ENCODE results near the gene HADHA.

The HADHA gene

GRCh38 chr2:26185304-26185928, 59.0 kb downstream of the HADHA start:
- H3K27ac ChIP-seq (ENCODE audit: low read depth, low read length) = peak overlapping the region; percentile 15; the same call in 1 of the 2 replicates
- peaks cover 11% of the 10 kb centered on the region for H3K79me2 ChIP-seq (ENCODE audit: control insufficient read depth, insufficient read depth, low read length, unreplicated experiment)
- no peaks in the 10 kb centered on the region for H3K36me3 ChIP-seq (ENCODE audit: insufficient read depth, low read length)
- peak overlapping the region; percentile 97 for H2AFZ ChIP-seq (ENCODE audit: low read length, unreplicated experiment)
- peaks cover 10% of the 10 kb centered on the region for H3K4me1 ChIP-seq (ENCODE audit: control insufficient read depth, insufficient read depth, low read length, unreplicated experiment)
- peak overlapping the region; percentile 95 for H3K4me3 ChIP-seq (ENCODE audit: low read depth, low read length)
- H3K27me3 ChIP-seq (ENCODE audit: insufficient read depth, low read length) = no peaks in the 10 kb centered on the region

GRCh38 chr2:26184555-26185303, 59.7 kb downstream of the HADHA start:
- Histone ChIP-seq H3K27ac (ENCODE audit: low read depth, low read length) (peak overlapping the region; percentile 15; the same call in 1 of the 2 replicates), H3K4me1 (ENCODE audit: control insufficient read depth, insufficient read depth, low read length, unreplicated experiment) (peaks cover 10% of the 10 kb centered on the region), H3K4me3 (ENCODE audit: low read depth, low read length) (peak overlapping the region; percentile 95), H3K27me3 (ENCODE audit: insufficient read depth, low read length) (no peaks in the 10 kb centered on the region), H3K36me3 (ENCODE audit: insufficient read depth, low read length) (no peaks in the 10 kb centered on the region), H3K79me2 (ENCODE audit: control insufficient read depth, insufficient read depth, low read length, unreplicated experiment) (peaks cover 11% of the 10 kb centered on the region), H2AFZ (ENCODE audit: low read length, unreplicated experiment) (peak overlapping the region; percentile 97)

- H3K4me1 ChIP-seq (ENCODE audit: control insufficient read depth, insufficient read depth, low read length, unreplicated experiment) = peaks cover 10% of the 10 kb centered on the region
- H3K27ac ChIP-seq (ENCODE audit: low read depth, low read length) = no peak overlapping the region
- peak overlapping the region; percentile 84 for H2AFZ ChIP-seq (ENCODE audit: low read length, unreplicated experiment)
- peaks cover 11% of the 10 kb centered on the region for H3K79me2 ChIP-seq (ENCODE audit: control insufficient read depth, insufficient read depth, low read length, unreplicated experiment)
- H3K36me3 ChIP-seq (ENCODE audit: insufficient read depth, low read length) = no peaks in the 10 kb centered on the region
- H3K27me3 ChIP-seq (ENCODE audit: insufficient read depth, low read length) = no peaks in the 10 kb centered on the region
- peak overlapping the region; percentile 95 for H3K4me3 ChIP-seq (ENCODE audit: low read depth, low read length)
Observed at GRCh38 chr2:26184121-26184520, 60.3 kb downstream of the HADHA start.

- no peak overlapping the region for H3K4me3 ChIP-seq (ENCODE audit: low read depth, low read length)
- H3K27me3 ChIP-seq (ENCODE audit: insufficient read depth, low read length) = no peaks in the 10 kb centered on the region
- peaks cover 11% of the 10 kb centered on the region for H3K79me2 ChIP-seq (ENCODE audit: control insufficient read depth, insufficient read depth, low read length, unreplicated experiment)
- H3K27ac ChIP-seq (ENCODE audit: low read depth, low read length) = no peak overlapping the region
- H3K36me3 ChIP-seq (ENCODE audit: insufficient read depth, low read length) = no peaks in the 10 kb centered on the region
- H3K4me1 ChIP-seq (ENCODE audit: control insufficient read depth, insufficient read depth, low read length, unreplicated experiment) = peaks cover 10% of the 10 kb centered on the region
- H2AFZ ChIP-seq (ENCODE audit: low read length, unreplicated experiment) = no peak overlapping the region
Observed at GRCh38 chr2:26182887-26183630, 61.4 kb downstream of the HADHA start.

GRCh38 chr2:26182441-26182840, 62.0 kb downstream of the HADHA start:
- H3K4me3 ChIP-seq (ENCODE audit: low read depth, low read length) = no peak overlapping the region
- no peaks in the 10 kb centered on the region for H3K27me3 ChIP-seq (ENCODE audit: insufficient read depth, low read length)
- peaks cover 11% of the 10 kb centered on the region for H3K79me2 ChIP-seq (ENCODE audit: control insufficient read depth, insufficient read depth, low read length, unreplicated experiment)
- no peak overlapping the region for H2AFZ ChIP-seq (ENCODE audit: low read length, unreplicated experiment)
- H3K27ac ChIP-seq (ENCODE audit: low read depth, low read length) = no peak overlapping the region
- H3K4me1 ChIP-seq (ENCODE audit: control insufficient read depth, insufficient read depth, low read length, unreplicated experiment) = peaks cover 10% of the 10 kb centered on the region
- no peaks in the 10 kb centered on the region for H3K36me3 ChIP-seq (ENCODE audit: insufficient read depth, low read length)

GRCh38 chr2:26179446-26179913, 65.0 kb downstream of the HADHA start:
- H3K4me3 ChIP-seq (ENCODE audit: low read depth, low read length) = peak overlapping the region; percentile 74
- H2AFZ ChIP-seq (ENCODE audit: low read length, unreplicated experiment) = peak overlapping the region; percentile 34
- no peak overlapping the region for H3K27ac ChIP-seq (ENCODE audit: low read depth, low read length)
- no peaks in the 10 kb centered on the region for H3K36me3 ChIP-seq (ENCODE audit: insufficient read depth, low read length)
- no peaks in the 10 kb centered on the region for H3K4me1 ChIP-seq (ENCODE audit: control insufficient read depth, insufficient read depth, low read length, unreplicated experiment)
- no peaks in the 10 kb centered on the region for H3K79me2 ChIP-seq (ENCODE audit: control insufficient read depth, insufficient read depth, low read length, unreplicated experiment)
- H3K27me3 ChIP-seq (ENCODE audit: insufficient read depth, low read length) = peaks cover 4% of the 10 kb centered on the region

GRCh38 chr2:26178746-26179436, 65.5 kb downstream of the HADHA start:
- Histone ChIP-seq H3K27ac (ENCODE audit: low read depth, low read length) (no peak overlapping the region), H3K79me2 (ENCODE audit: control insufficient read depth, insufficient read depth, low read length, unreplicated experiment) (no peaks in the 10 kb centered on the region), H3K4me1 (ENCODE audit: control insufficient read depth, insufficient read depth, low read length, unreplicated experiment) (no peaks in the 10 kb centered on the region), H3K27me3 (ENCODE audit: insufficient read depth, low read length) (peaks cover 10% of the 10 kb centered on the region), H3K36me3 (ENCODE audit: insufficient read depth, low read length) (no peaks in the 10 kb centered on the region), H3K4me3 (ENCODE audit: low read depth, low read length) (peak overlapping the region; percentile 74), H2AFZ (ENCODE audit: low read length, unreplicated experiment) (peak overlapping the region; percentile 36)

GRCh38 chr2:26178246-26178645, 66.2 kb downstream of the HADHA start:
- peak overlapping the region; percentile 74 for H3K4me3 ChIP-seq (ENCODE audit: low read depth, low read length)
- no peak overlapping the region for H3K27ac ChIP-seq (ENCODE audit: low read depth, low read length)
- H2AFZ ChIP-seq (ENCODE audit: low read length, unreplicated experiment) = no peak overlapping the region
- peaks cover 16% of the 10 kb centered on the region for H3K27me3 ChIP-seq (ENCODE audit: insufficient read depth, low read length)
- H3K36me3 ChIP-seq (ENCODE audit: insufficient read depth, low read length) = no peaks in the 10 kb centered on the region
- H3K4me1 ChIP-seq (ENCODE audit: control insufficient read depth, insufficient read depth, low read length, unreplicated experiment) = no peaks in the 10 kb centered on the region
- H3K79me2 ChIP-seq (ENCODE audit: control insufficient read depth, insufficient read depth, low read length, unreplicated experiment) = no peaks in the 10 kb centered on the region

- no peak overlapping the region for H3K4me3 ChIP-seq (ENCODE audit: low read depth, low read length)
- H2AFZ ChIP-seq (ENCODE audit: low read length, unreplicated experiment) = no peak overlapping the region
- no peaks in the 10 kb centered on the region for H3K36me3 ChIP-seq (ENCODE audit: insufficient read depth, low read length)
- peaks cover 23% of the 10 kb centered on the region for H3K27me3 ChIP-seq (ENCODE audit: insufficient read depth, low read length)
- no peaks in the 10 kb centered on the region for H3K4me1 ChIP-seq (ENCODE audit: control insufficient read depth, insufficient read depth, low read length, unreplicated experiment)
- H3K27ac ChIP-seq (ENCODE audit: low read depth, low read length) = no peak overlapping the region
- no peaks in the 10 kb centered on the region for H3K79me2 ChIP-seq (ENCODE audit: control insufficient read depth, insufficient read depth, low read length, unreplicated experiment)
Observed at GRCh38 chr2:26177122-26177521, 67.3 kb downstream of the HADHA start.

- Histone ChIP-seq H3K27me3 (ENCODE audit: insufficient read depth, low read length) (peaks cover 25% of the 10 kb centered on the region), H3K27ac (ENCODE audit: low read depth, low read length) (no peak overlapping the region), H3K36me3 (ENCODE audit: insufficient read depth, low read length) (no peaks in the 10 kb centered on the region), H2AFZ (ENCODE audit: low read length, unreplicated experiment) (no peak overlapping the region), H3K4me3 (ENCODE audit: low read depth, low read length) (no peak overlapping the region), H3K4me1 (ENCODE audit: control insufficient read depth, insufficient read depth, low read length, unreplicated experiment) (no peaks in the 10 kb centered on the region), H3K79me2 (ENCODE audit: control insufficient read depth, insufficient read depth, low read length, unreplicated experiment) (no peaks in the 10 kb centered on the region)
Observed at GRCh38 chr2:26176279-26176615, 68.2 kb downstream of the HADHA start.

All from ACC112 (cell line).